GM19238 (cell line): ENCODE measurements around the gene MEF2D.

Experiments
- DNase-seq: peaks from one replicate; pipeline ENCODE4 v3.0.0; 2011; ENCODE audit warnings: low spot score; ENCODE audit not compliant: insufficient read length

MEF2D gene

GRCh38 chr1:156524481-156524869 is 23.9 kb upstream of the MEF2D start:
- no peak for DNase-seq

- no peak for DNase-seq
Observed at GRCh38 chr1:156523801-156524480, 23.4 kb upstream of the MEF2D start.

- DNase-seq = no peak
Observed at GRCh38 chr1:156522443-156522970, 21.9 kb upstream of the MEF2D start.

GRCh38 chr1:156517748-156518147 is 17.2 kb upstream of the MEF2D start:
- no peak for DNase-seq

- no peak for DNase-seq
Observed at GRCh38 chr1:156516821-156517220, 16.2 kb upstream of the MEF2D start.

GRCh38 chr1:156515956-156516355 is 15.4 kb upstream of the MEF2D start:
- DNase-seq = no peak

- DNase-seq = no peak
Observed at GRCh38 chr1:156513185-156513584, 12.6 kb upstream of the MEF2D start.

GRCh38 chr1:156511644-156512043 is 11.1 kb upstream of the MEF2D start:
- no peak for DNase-seq

GRCh38 chr1:156510709-156511108 is 10.1 kb upstream of the MEF2D start:
- DNase-seq = no peak

GRCh38 chr1:156509424-156510034 is 9.0 kb upstream of the MEF2D start:
- DNase-seq = no peak

- DNase-seq = no peak
Observed at GRCh38 chr1:156508955-156509234, 8.3 kb upstream of the MEF2D start.

GRCh38 chr1:156508205-156508954 is 7.8 kb upstream of the MEF2D start:
- DNase-seq = no peak

GRCh38 chr1:156506450-156506849 is 5.9 kb upstream of the MEF2D start:
- no peak for DNase-seq

- no peak for DNase-seq
Observed at GRCh38 chr1:156505679-156506298, 5.2 kb upstream of the MEF2D start.

GRCh38 chr1:156504821-156505678 is 4.5 kb upstream of the MEF2D start:
- peak; percentile 82 for DNase-seq

- DNase-seq = no peak
Observed at GRCh38 chr1:156504438-156504813, 3.9 kb upstream of the MEF2D start.

- DNase-seq = no peak
Observed at GRCh38 chr1:156503698-156504437, 3.3 kb upstream of the MEF2D start.

- no peak for DNase-seq
Observed at GRCh38 chr1:156502894-156503697, 2.5 kb upstream of the MEF2D start.

GRCh38 chr1:156502391-156502893 is 1.9 kb upstream of the MEF2D start:
- DNase-seq = no peak
